Mesendoderm (in vitro differentiated cells): ENCODE results near the gene BLTP3B.

Experiments
- DNase-seq: peaks from one replicate; pipeline ENCODE4 v3.0.0; 2013
- H2AK5ac ChIP-seq: 2 replicates; pipeline ENCODE4 v1.6.1; 2013; ENCODE audit warnings: low read length, inconsistent platforms
- H2BK120ac ChIP-seq: 2 replicates; pipeline ENCODE4 v1.6.1; 2013; ENCODE audit warnings: low read depth, mild to moderate bottlenecking, low read length, moderate library complexity, mixed read lengths
- H2BK15ac ChIP-seq: replicated peaks from 2 replicates; pipeline ENCODE4 v1.6.1; 2013; ENCODE audit warnings: low read depth, mild to moderate bottlenecking, moderate library complexity
- H2BK5ac ChIP-seq: 2 replicates; pipeline ENCODE4 v1.6.1; 2013; ENCODE audit warnings: low read length, inconsistent platforms
- H3K18ac ChIP-seq: 2 replicates; pipeline ENCODE4 v1.6.1; 2013; ENCODE audit warnings: mild to moderate bottlenecking, low read length, mixed read lengths
- H3K23ac ChIP-seq: one replicate; pipeline ENCODE4 v1.6.1; 2013; ENCODE audit warnings: low read length
- H3K27ac ChIP-seq: 2 replicates; pipeline ENCODE4 v1.5.1; 2013; ENCODE audit warnings: low read depth, mild to moderate bottlenecking, inconsistent platforms, low read length, moderate library complexity
- H3K27me3 ChIP-seq: 2 replicates; pipeline ENCODE4 v1.6.1; 2013; ENCODE audit warnings: low read length, control low read depth, mild to moderate bottlenecking, inconsistent platforms; ENCODE audit not compliant: insufficient read depth, poor library complexity
- H3K36me3 ChIP-seq: 2 replicates; pipeline ENCODE4 v1.6.1; 2013; ENCODE audit warnings: low read length, inconsistent platforms; ENCODE audit not compliant: control insufficient read depth, insufficient read depth
- H3K4ac ChIP-seq: one replicate; pipeline ENCODE4 v1.6.1; 2013; ENCODE audit warnings: low read depth, mild to moderate bottlenecking, low read length, moderate library complexity
- H3K4me1 ChIP-seq: 2 replicates; pipeline ENCODE4 v1.6.1; 2013; ENCODE audit warnings: low read depth, low read length, inconsistent platforms; ENCODE audit not compliant: control insufficient read depth
- H3K4me2 ChIP-seq: 2 replicates; pipeline ENCODE4 v1.6.1; 2013; ENCODE audit warnings: low read length
- H3K4me3 ChIP-seq: 2 replicates; pipeline ENCODE4 v1.5.1; 2013; ENCODE audit warnings: mild to moderate bottlenecking, low read length
- H3K56ac ChIP-seq: one replicate; pipeline ENCODE4 v1.6.1; 2013; ENCODE audit warnings: low read length
- H3K79me1 ChIP-seq: 2 replicates; pipeline ENCODE4 v1.6.1; 2013; ENCODE audit warnings: low read length, inconsistent platforms
- H3K79me2 ChIP-seq: 2 replicates; pipeline ENCODE4 v1.6.1; 2013; ENCODE audit warnings: mild to moderate bottlenecking, low read length; ENCODE audit not compliant: control insufficient read depth, insufficient read depth
- H3K9ac ChIP-seq: 2 replicates; pipeline ENCODE4 v1.6.1; 2013; ENCODE audit warnings: low read length, inconsistent platforms
- H4K5ac ChIP-seq: one replicate; pipeline ENCODE4 v1.6.1; 2013; ENCODE audit warnings: low read length
- H4K8ac ChIP-seq: one replicate; pipeline ENCODE4 v1.6.1; 2013; ENCODE audit warnings: low read depth, mild to moderate bottlenecking, control low read depth, low read length, moderate library complexity
- WGBS: extraction: QIAGEN DNeasy Blood & Tissue Kit; methylation state at CpG from one replicate; pipeline ENCODE4 v1.1.7; 2013; ENCODE audit warnings: low lambda C conversion rate, missing lambda C conversion rate; ENCODE audit not compliant: insufficient coverage; ENCODE audit errors: extremely low coverage; 5-methylcytosine and 5-hydroxymethylcytosine counted together

BLTP3B gene

DNA sequence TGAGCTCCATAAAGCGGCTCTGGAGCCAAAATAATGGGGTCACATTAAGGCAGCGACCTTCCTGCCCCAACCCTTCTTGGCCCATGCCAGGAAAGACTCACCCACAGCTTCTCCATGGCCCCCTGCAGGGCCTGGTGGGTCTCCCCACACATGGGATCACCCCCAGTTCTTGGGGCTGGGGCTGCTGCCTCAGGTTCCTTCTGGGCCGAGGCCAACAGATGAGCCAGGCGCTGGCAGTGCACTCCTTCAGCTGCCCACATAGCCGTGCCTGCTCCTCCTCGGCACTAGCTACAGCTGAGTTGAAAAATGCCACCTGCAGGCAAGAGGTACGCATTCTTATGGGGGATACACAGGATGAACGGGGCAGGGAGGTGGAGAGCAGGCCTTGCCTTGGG is 14.8 kb upstream of the BLTP3B start:
- H2BK5ac ChIP-seq, result no peak overlapping the region
- H3K9ac ChIP-seq, result no peak overlapping the region
- WGBS, result no CpG with 5 or more reads among the region's 8 CpGs
- no peaks in the 10 kb centered on the region for H3K27me3 ChIP-seq
- no peak overlapping the region for H3K56ac ChIP-seq
- no peaks in the 10 kb centered on the region for H3K79me1 ChIP-seq
- no peak overlapping the region for H3K4ac ChIP-seq
- no peak for DNase-seq
- no peaks in the 10 kb centered on the region for H3K4me1 ChIP-seq
- H4K8ac ChIP-seq, result no peak overlapping the region
- no peak overlapping the region for H3K4me3 ChIP-seq
- H3K27ac ChIP-seq, result no peak overlapping the region
- no peak overlapping the region for H3K4me2 ChIP-seq
- H2BK15ac ChIP-seq, result no peak overlapping the region
- no peak overlapping the region for H2AK5ac ChIP-seq
- no peaks in the 10 kb centered on the region for H3K36me3 ChIP-seq
- H2BK120ac ChIP-seq, result no peak overlapping the region
- no peak overlapping the region for H3K23ac ChIP-seq
- no peak overlapping the region for H4K5ac ChIP-seq
- no peak overlapping the region for H3K18ac ChIP-seq
- no peaks in the 10 kb centered on the region for H3K79me2 ChIP-seq

DNA sequence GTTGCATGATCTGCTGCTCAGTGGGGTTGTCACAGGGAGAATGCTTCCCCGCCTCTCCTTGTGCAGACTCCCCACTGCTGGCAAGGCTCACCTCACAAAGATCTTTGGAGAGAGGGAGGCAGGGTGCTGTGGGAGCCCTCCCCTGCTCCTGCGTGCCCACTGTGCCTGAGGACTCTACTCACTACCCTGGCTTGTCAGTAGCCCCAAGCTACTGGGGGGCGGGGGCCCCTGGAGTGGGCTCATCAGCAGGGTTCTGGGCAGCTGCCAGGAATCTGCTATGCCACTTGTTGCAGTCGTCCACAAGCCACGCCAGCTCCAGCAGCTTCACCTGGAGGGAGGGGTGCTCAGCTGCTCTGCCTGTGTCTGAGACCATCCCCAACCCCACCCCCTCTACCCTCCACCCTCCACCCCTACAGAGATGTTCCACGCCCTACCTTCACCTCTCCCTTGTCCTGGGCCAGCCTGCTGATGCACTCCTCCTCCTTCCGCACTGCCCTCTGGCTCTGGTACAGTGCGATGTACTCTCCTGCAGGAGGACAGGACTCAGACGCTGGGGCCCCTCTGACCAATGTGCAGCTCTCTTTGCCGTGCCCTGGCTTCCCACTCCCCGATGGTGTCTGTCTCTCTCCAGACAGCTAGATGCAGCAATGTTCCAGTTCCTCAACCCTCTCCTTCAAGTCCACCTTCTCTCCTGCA is 14.2 kb upstream of the BLTP3B start:
- Histone ChIP-seq H3K79me1 (no peaks in the 10 kb centered on the region), H3K56ac (no peak overlapping the region), H3K4ac (no peak overlapping the region), H2AK5ac (no peak overlapping the region), H2BK5ac (no peak overlapping the region), H2BK15ac (no peak overlapping the region), H3K9ac (no peak overlapping the region), H3K4me3 (no peak overlapping the region), H3K4me2 (no peak overlapping the region), H4K5ac (no peak overlapping the region), H3K18ac (no peak overlapping the region), H3K27ac (no peak overlapping the region), H3K79me2 (no peaks in the 10 kb centered on the region), H3K4me1 (no peaks in the 10 kb centered on the region), H3K23ac (no peak overlapping the region), H3K27me3 (no peaks in the 10 kb centered on the region), H4K8ac (no peak overlapping the region), H2BK120ac (no peak overlapping the region), H3K36me3 (no peaks in the 10 kb centered on the region)
- DNase-seq, result no peak
- no CpG with 5 or more reads among the region's 11 CpGs for WGBS

GRCh38 chr12:100154474-100155247 is 12.0 kb upstream of the BLTP3B start:
- peak; percentile 93 for DNase-seq

GRCh38 chr12:100153131-100153530 is 10.5 kb upstream of the BLTP3B start:
- no peaks in the 10 kb centered on the region for H3K79me1 ChIP-seq
- H3K36me3 ChIP-seq, result no peaks in the 10 kb centered on the region
- H3K23ac ChIP-seq, result no peak overlapping the region

More at GRCh38 chr12:100154474-100155247, 12.0 kb upstream of the BLTP3B start:
- no peak overlapping the region for H2BK120ac ChIP-seq
- no peak overlapping the region for H4K8ac ChIP-seq
- H3K4ac ChIP-seq, result no peak overlapping the region
- no peak overlapping the region for H3K23ac ChIP-seq
- H3K36me3 ChIP-seq, result no peaks in the 10 kb centered on the region
- peak overlapping the region; percentile 35 for H3K56ac ChIP-seq
- no peaks in the 10 kb centered on the region for H3K27me3 ChIP-seq
- WGBS, result no CpG with 5 or more reads among the region's 15 CpGs
- H3K79me2 ChIP-seq, result no peaks in the 10 kb centered on the region
- H3K4me2 ChIP-seq, result no peak overlapping the region
- no peak overlapping the region for H2BK5ac ChIP-seq
- no peak overlapping the region for H3K27ac ChIP-seq
- no peak overlapping the region for H2BK15ac ChIP-seq
- H2AK5ac ChIP-seq, result no peak overlapping the region
- no peak overlapping the region for H3K18ac ChIP-seq
- no peak overlapping the region for H3K4me3 ChIP-seq
- no peaks in the 10 kb centered on the region for H3K79me1 ChIP-seq
- no peaks in the 10 kb centered on the region for H3K4me1 ChIP-seq
- H4K5ac ChIP-seq, result no peak overlapping the region
- no peak overlapping the region for H3K9ac ChIP-seq

GRCh38 chr12:100151769-100152168 is 9.1 kb upstream of the BLTP3B start:
- H3K27me3 ChIP-seq, result no peaks in the 10 kb centered on the region
- no peaks in the 10 kb centered on the region for H3K79me2 ChIP-seq
- H4K8ac ChIP-seq, result no peak overlapping the region
- H3K27ac ChIP-seq, result no peak overlapping the region
- no peak overlapping the region for H3K4ac ChIP-seq
- no peak overlapping the region for H2BK120ac ChIP-seq
- no peak overlapping the region for H4K5ac ChIP-seq
- no peaks in the 10 kb centered on the region for H3K4me1 ChIP-seq
- no peak overlapping the region for H3K9ac ChIP-seq
- H3K36me3 ChIP-seq, result no peaks in the 10 kb centered on the region
- H3K56ac ChIP-seq, result no peak overlapping the region
- H2AK5ac ChIP-seq, result no peak overlapping the region
- H3K79me1 ChIP-seq, result no peaks in the 10 kb centered on the region
- no peak overlapping the region for H3K18ac ChIP-seq
- WGBS, result no CpG with 5 or more reads among the region's 2 CpGs
- no peak overlapping the region for H3K4me3 ChIP-seq
- H3K23ac ChIP-seq, result no peak overlapping the region
- DNase-seq, result no peak
- no peak overlapping the region for H3K4me2 ChIP-seq
- H2BK15ac ChIP-seq, result no peak overlapping the region
- H2BK5ac ChIP-seq, result no peak overlapping the region

More at GRCh38 chr12:100153131-100153530, 10.5 kb upstream of the BLTP3B start:
- Histone ChIP-seq H3K4me1 (no peaks in the 10 kb centered on the region), H3K9ac (no peak overlapping the region), H3K4me3 (no peak overlapping the region), H2BK5ac (no peak overlapping the region), H4K5ac (no peak overlapping the region), H4K8ac (no peak overlapping the region), H3K4me2 (no peak overlapping the region), H2BK120ac (no peak overlapping the region), H2BK15ac (no peak overlapping the region), H2AK5ac (no peak overlapping the region), H3K27ac (no peak overlapping the region), H3K18ac (no peak overlapping the region), H3K4ac (no peak overlapping the region), H3K79me2 (no peaks in the 10 kb centered on the region), H3K27me3 (no peaks in the 10 kb centered on the region), H3K56ac (no peak overlapping the region)
- no peak for DNase-seq
- no CpG with 5 or more reads among the region's 10 CpGs for whole genome bisulfite sequencing
